GM21423 (cell line): Measurements from ENCODE around the gene ETS1.

Source experiments
- ATAC-seq: cut with Tn5 transposase; IDR thresholded peaks from one replicate; pipeline ENCODE4 v1.9.1; 2021; ENCODE audit warnings: mild to moderate bottlenecking, moderate library complexity; ENCODE audit not compliant: unreplicated experiment

Gene ETS1

GRCh38 chr11:128505449-128506065 is 81.8 kb downstream of the ETS1 start:
- ATAC-seq = no peak

DNA sequence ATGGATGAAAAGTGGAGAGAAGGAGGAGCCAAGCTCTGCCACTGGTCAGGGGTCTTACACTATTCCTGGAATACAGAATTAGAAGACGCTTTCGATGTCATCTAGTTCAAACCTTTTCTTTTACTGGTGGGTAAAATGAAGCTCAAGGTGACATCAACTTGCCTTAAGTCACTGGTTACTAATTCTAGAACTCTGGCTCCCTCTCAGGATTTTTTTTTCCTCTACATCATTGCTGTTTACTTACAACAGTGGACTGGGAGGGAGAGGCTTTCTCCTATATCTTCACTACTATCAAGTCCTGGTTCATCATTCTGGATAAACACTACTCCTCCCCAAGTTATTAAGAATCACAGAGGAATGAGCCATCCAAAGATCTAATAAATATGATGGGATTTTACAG is 82.9 kb downstream of the ETS1 start:
- no peak for ATAC-seq

DNA sequence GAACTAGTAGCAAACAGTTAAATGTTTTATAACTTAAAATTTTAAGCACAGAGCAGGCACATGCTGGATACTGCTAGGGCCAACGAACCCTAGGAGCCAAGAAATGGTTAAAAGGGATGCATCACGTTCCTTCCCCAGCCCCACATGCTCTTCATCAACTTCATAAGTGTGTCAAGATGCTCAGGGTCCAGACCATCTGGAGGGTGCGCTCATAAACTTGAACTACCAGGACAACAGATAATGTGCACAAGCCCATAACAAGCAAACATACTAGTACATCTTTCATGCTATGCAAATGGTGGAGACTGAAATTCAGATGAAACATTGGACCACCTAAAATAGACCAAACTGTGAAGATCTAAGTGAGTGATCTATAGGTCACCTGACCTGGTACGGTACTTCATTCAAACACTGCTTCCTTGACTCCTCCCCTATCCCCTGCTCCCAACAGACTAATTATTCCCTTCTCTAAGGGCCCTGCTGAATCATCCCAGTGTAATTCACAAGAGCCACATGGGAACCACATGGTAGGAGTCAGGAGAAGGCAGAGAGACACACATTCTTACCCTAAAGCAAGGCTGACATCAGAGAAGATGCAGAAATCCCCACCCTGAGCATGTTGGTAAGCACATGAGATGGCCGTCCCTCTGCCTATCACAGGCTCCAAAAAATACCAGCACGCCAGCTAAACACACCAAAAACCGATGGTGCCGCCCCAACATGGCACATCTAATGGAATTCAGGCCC is 83.9 kb downstream of the ETS1 start:
- no peak for ATAC-seq

GRCh38 chr11:128502726-128503125 is 84.6 kb downstream of the ETS1 start:
- no peak for ATAC-seq

DNA sequence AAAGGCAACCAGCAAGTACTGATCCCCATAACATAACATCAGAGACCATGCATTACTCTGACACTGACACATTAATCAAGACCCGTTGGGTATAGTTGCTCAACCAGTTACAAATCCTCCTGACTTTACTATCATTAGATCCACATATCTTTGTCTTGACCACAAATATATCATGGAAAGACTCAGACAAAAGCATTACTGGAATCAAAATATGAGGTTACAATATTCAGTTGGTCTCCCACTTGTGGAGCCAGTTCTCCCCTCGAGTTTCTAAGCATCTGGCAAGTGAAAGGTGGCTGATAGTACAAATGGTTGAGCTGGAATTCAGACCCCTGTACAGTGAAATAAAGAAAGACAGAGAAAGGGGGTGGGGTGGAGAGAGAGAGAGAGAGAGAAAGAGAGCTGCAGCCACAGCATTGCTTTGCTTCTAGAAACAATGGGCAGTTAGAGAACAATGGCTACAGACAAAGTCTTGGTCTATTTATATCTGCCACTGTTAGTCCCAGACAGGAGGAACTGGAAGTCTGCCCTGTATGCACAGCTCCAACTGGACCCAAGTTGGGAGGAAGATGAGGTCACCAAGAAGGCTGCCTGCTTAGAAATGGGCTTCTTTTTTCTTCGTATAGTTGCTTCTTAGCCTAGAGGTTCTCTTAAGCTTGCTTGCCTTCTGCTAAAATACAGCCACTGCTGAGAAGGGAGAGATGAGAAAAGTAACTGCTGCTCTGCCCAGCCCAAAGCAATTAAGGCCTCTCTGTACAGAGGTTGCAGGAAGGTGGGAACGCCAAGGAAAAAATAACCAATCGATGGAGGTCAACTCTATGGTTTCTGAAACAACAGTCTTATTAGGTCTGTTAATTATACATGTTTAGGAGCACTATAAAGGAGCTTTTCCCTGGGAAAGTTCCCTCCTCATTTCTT is 85.5 kb downstream of the ETS1 start:
- no peak for ATAC-seq

DNA sequence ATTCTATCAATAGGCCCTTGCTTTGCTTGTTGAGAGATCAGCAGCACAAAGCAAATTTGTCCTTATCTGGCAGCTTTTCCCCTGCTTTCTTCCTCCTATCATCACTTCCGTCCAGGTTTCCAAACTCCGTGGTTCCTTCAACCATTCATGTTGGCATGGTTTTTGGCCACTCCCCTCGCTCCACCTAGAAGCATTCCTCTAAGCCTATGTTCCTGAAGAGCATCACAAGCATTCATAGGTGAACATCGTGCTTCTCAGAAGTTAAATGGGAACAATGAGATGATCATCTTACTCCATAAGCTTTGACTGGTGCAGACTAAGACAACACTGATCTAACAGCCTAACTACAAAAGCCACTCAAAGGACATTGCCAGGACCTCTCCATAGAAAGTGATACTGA is 86.3 kb downstream of the ETS1 start:
- no peak for ATAC-seq

DNA sequence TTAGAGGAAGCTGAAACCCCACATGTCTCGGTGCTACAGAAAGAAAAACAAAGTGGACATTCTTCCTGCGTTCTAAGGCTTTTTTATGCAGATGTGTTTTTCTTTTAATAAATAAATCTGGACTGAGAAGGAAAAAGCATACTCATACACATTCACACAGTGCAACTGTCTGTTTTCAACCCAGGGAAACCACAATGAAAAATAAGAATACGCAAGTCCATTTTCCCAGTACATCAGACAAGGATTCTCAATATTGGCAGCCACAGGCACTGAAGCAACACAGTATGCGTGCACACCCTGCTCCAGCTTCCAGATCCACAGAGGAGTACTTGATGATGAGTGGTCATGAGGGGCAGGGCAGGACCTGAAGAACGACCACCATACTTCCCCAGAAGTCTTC is 86.9 kb downstream of the ETS1 start:
- ATAC-seq = no peak

GRCh38 chr11:128499613-128500253 is 87.6 kb downstream of the ETS1 start:
- ATAC-seq = no peak

GRCh38 chr11:128498721-128499245 is 88.6 kb downstream of the ETS1 start:
- no peak for ATAC-seq

DNA sequence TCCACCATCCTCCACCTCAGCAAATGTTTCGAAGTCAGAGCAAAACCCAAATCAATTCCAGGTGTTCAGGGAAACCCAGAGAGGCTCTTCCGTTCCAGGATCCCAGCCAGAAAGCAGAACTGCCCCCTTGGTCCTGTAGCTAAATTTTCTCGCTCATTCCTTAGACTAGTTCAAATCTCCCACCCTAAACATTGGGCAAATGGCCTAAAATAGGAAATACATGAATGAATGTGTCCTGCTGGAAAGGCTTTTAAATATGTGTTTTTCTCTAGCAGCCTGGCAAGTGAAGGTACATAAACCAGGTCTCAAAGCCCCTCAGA is 89.6 kb downstream of the ETS1 start:
- ATAC-seq = no peak

- peak; percentile 76 for ATAC-seq
Measured at GRCh38 chr11:128497061-128497775, 90.1 kb downstream of the ETS1 start.

DNA sequence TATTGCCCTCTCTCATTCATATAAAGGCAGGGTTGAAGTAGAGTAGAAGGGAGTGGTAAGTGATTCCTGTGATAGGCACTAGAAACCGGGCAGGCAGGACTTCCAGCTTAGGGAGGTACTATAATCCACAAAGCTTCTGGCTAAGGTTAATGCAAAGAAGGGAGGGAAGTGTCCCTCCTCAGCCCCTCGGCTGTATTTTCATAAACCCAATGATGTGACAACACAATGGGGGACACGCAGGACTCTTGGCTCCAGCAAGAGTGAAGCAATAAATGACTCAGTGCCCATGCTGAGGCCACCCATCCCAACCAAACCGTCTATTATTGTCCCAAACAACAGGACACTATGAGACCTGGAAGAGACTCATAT is 90.7 kb downstream of the ETS1 start:
- ATAC-seq = no peak

- no peak for ATAC-seq
Measured at GRCh38 chr11:128496249-128496648, 91.1 kb downstream of the ETS1 start.

GRCh38 chr11:128494418-128495332 is 92.7 kb downstream of the ETS1 start:
- ATAC-seq = no peak

GRCh38 chr11:128493570-128493965 is 93.8 kb downstream of the ETS1 start:
- no peak for ATAC-seq

- ATAC-seq = no peak
Measured at GRCh38 chr11:128492903-128493569, 94.3 kb downstream of the ETS1 start.

GRCh38 chr11:128492461-128492860 is 94.9 kb downstream of the ETS1 start:
- no peak for ATAC-seq

GRCh38 chr11:128491195-128491936 is 96.0 kb downstream of the ETS1 start:
- no peak for ATAC-seq
